Motor neuron (in vitro differentiated cells): ENCODE data around the gene CYLD. TPM values are rescaled to one million over a fixed set of nuclear protein-coding genes. Genes with fewer than 3 reads are reported as not detected.

Source experiments
- ATAC-seq, 8 experiments: fragments of 200-7000 bp; cut with Tn5 transposase; replicated peaks in 6 of 8; 2 replicates each; pipeline ENCODE4 v1.8.0; 2021; ENCODE audit warnings: mild to moderate bottlenecking in 8 of 8, moderate library complexity in 8 of 8
- H3K27ac ChIP-seq, 2 donors: fragments of 250-450 bp; sonication (Bioruptor Pico); 2 replicates each; pipeline ENCODE4 v1.9.0; 2021; ENCODE audit warnings: antibody characterized with exemption in 2 of 2, mild to moderate bottlenecking in 2 of 2, moderate library complexity in 1 of 2
- H3K4me1 ChIP-seq, 2 donors: fragments of 250-450 bp; sonication (Bioruptor Pico); replicated peaks in 1 of 2; 2 replicates each; pipeline ENCODE4 v1.6.1; 2021; ENCODE audit warnings: antibody characterized with exemption in 2 of 2, mild to moderate bottlenecking in 2 of 2, moderate library complexity in 1 of 2
- H3K4me3 ChIP-seq, 5 donors: fragments of 250-450 bp; sonication (Bioruptor Pico); 2 replicates each; pipeline ENCODE4 v1.9.0; 2021; ENCODE audit warnings: antibody characterized with exemption in 5 of 5, mild to moderate bottlenecking in 5 of 5, moderate library complexity in 4 of 5
- whole genome bisulfite sequencing, 10 experiments: fragments of 450-650 bp; shearing (Covaris generic); methylation state at CpG; one replicate each; pipeline ENCODE4 v1.0.0; 2022; 5-methylcytosine and 5-hydroxymethylcytosine counted together
- in situ Hi-C, 9 experiments: fragments of 400-800 bp; cut with MboI; loops; one replicate each; pipeline ENCODE4 v1.15.0; 2021; ENCODE audit warnings: low sequenced_read_pairs in 9 of 9, low pct_unique_long_range_greater_than_20kb in 2 of 9; ENCODE audit not compliant: unreplicated experiment in 9 of 9
- total RNA-seq, 8 experiments: library from RNA; unstranded; fragments of 300-600 nt; gene quantifications; 2 replicates each; pipeline versions ENCODE4 v1.2.3 to v1.2.4, GENCODE V29; 2022

CYLD gene
- total RNA-seq, 8 experiments from 2014 or later: 13.4 to 29.7 (median 21.6) TPM

DNA sequence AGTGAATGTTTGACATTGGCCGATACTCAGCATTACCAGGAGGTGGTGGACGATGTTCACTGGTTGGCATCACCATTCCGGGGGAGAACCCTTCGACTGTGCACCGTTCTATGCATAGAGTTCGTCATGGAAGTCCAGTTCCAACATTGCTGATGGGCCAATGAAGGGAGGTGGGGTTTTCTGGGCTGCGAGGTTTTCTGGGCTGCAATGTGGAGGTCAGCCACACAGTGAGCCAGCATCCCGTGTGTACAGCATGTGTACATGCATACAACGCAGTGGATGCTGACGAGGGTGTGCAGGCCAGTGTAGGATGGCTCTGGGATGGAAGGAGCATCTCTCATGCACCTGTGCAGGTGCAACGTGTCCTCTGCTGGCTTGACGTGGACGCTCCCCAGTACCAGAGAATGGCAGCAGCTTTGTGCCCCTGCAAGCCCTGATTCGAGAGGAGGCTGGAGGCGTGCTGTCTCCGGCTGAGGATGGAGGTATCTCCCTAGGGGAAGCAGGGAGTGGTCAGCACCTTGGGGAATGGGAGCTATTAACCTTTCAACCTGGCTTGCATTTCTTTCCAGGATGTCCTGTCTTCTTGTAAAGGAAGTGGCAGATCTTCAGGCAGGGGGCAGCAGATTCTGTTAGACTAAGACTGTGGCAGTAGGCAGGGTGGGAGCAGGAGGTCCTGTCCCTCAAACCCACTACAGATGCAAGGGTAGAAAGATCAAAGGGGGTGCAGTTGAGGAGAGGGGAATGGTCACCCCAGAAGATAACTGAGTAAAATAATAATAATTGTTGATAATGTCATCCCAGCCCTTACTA lies 98.2 kb downstream of the CYLD start:
- no peak for ATAC-seq
- in situ Hi-C loops: no loop called here
- H3K27ac ChIP-seq: no peak overlapping the region
- H3K4me1 ChIP-seq: peaks cover 13 to 28% of the 10 kb centered on the region in 2 donors
- 60 to 100% (median 89%) methylated on average over 1 to 10 of the region's 16 CpGs; no CpG with 5 or more reads in 2 of the 10 experiments for WGBS, 10 experiments
- H3K4me3 ChIP-seq: no peak overlapping the region

GRCh38 chr16:50841081-50841886 lies 99.4 kb downstream of the CYLD start:
- H3K4me1 ChIP-seq: peaks cover 11 to 21% of the 10 kb centered on the region in 2 donors
- 5 to 79% (median 32%) methylated on average over 3 to 29 of the region's 44 CpGs; no CpG with 5 or more reads in 1 of the 10 experiments for WGBS, 10 experiments
- ATAC-seq: peak in 6 of 8 experiments; percentile 19 to 48 (median 36)
- in situ Hi-C loops: no loop called here
- no peak overlapping the region for H3K27ac ChIP-seq
- peak overlapping the region in 1 of 5 donors; percentile 5 for H3K4me3 ChIP-seq

DNA sequence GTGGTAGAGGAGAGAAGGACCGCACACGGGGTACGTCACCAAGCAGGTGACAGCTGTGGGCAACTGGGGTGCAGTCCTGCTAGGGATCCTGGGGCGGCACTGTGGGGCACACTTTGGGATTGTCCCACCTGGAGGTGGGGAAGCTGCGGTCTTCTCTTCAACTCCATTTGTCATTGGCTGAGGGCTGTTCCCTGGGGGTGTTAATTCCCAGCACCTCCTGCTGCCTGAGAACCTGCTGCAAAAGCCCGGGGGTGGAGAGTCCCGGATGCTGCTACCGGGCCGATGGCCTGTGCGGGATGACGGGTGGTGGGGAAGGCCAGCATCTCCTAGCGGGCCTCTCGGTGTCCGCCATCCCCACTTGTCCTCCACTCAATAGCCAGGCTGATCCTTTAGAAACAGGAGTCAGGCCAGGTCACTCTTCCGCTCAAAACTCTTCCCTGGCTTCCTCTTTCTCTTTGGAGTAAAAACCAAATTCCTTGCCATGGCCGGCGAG lies 100.2 kb downstream of the CYLD start:
- 70 to 100% (median 91%) methylated on average over 2 to 10 of the region's 17 CpGs; no CpG with 5 or more reads in 1 of the 10 experiments for WGBS, 10 experiments

GRCh38 chr16:50842589-50842988 lies 100.7 kb downstream of the CYLD start:
- in situ Hi-C loops: no loop called here
- WGBS, 10 experiments: 60 to 100% (median 91%) methylated on average over 1 to 3 of the region's 4 CpGs; no CpG with 5 or more reads in 2 of the 10 experiments
- peaks cover 0 to 10% of the 10 kb centered on the region in 2 donors for H3K4me1 ChIP-seq
- H3K27ac ChIP-seq: no peak overlapping the region
- ATAC-seq: no peak
- no peak overlapping the region for H3K4me3 ChIP-seq

More for the DNA sequence above, 100.2 kb downstream of the CYLD start:
- peaks cover 3 to 14% of the 10 kb centered on the region in 2 donors for H3K4me1 ChIP-seq
- no peak for ATAC-seq
- H3K4me3 ChIP-seq: no peak overlapping the region
- in situ Hi-C loops: no loop called here
- H3K27ac ChIP-seq: no peak overlapping the region

GRCh38 chr16:50844840-50845239 lies 103.0 kb downstream of the CYLD start:
- in situ Hi-C loops: no loop called here
- Histone ChIP-seq H3K4me3 (no peak overlapping the region), H3K27ac (no peak overlapping the region), H3K4me1 (peaks cover 0 to 10% of the 10 kb centered on the region in 2 donors)
- no peak for ATAC-seq
- WGBS, 10 experiments: 40 to 87% (median 64%) methylated on average over 1 to 5 of the region's 5 CpGs; no CpG with 5 or more reads in 3 of the 10 experiments

GRCh38 chr16:50845296-50845695 lies 103.4 kb downstream of the CYLD start:
- no peak overlapping the region for H3K4me3 ChIP-seq
- no peak overlapping the region for H3K27ac ChIP-seq
- in situ Hi-C loops: no loop called here
- WGBS, 10 experiments: 20 to 100% (median 33%) methylated on average over 1 of the region's 2 CpGs; no CpG with 5 or more reads in 7 of the 10 experiments
- H3K4me1 ChIP-seq: peaks cover 0 to 10% of the 10 kb centered on the region in 2 donors
- no peak for ATAC-seq

DNA sequence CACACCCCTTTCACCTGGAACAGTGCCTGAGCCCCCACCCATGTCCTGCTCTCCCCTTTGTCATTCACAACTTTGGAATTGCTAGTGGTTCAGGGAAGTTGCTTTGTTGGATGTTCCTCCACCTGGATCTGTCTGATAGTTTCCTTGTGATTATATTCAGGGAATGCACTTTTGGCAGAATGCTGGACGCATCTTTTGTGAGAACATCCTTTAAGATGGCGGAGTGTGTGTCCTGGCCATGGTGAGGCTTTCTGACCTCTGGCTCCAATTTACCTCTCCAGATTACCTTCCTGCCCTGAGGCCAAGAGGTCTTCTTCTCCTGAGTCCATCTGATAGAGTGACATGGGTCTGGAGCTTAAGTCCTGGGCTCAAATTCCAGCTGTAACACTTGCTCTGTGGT lies 104.6 kb downstream of the CYLD start:
- Histone ChIP-seq H3K27ac (no peak overlapping the region), H3K4me3 (no peak overlapping the region), H3K4me1 (peaks cover 0 to 2% of the 10 kb centered on the region in 2 donors)
- in situ Hi-C loops: no loop called here
- no peak for ATAC-seq
- WGBS, 10 experiments: 30 to 100% (median 67%) methylated on average over 1 to 2 of the region's 2 CpGs; no CpG with 5 or more reads in 5 of the 10 experiments

DNA sequence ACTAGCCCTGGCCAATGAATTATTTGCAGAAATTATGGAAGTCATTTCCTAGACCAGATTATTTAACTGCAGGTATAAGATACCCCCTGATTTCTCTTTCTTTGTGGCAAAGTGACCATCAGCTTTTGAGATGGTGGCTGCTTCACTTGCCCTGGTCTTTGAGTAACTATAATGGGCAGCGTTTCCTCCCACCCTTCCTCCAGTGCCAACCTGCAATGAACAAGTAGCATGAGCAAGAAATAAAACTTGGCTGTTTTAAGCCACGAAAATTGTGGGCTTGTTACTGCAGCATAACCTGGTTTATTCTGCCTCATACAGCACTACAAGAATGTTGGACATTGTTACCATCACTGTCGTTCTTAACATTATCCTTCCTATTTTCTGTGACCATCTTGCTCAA lies 105.3 kb downstream of the CYLD start:
- no peaks in the 10 kb centered on the region for H3K4me1 ChIP-seq
- WGBS, 10 experiments: 17 to 90% (median 71%) methylated on average over 1 to 3 of the region's 3 CpGs; no CpG with 5 or more reads in 1 of the 10 experiments
- no peak for ATAC-seq
- H3K27ac ChIP-seq: no peak overlapping the region
- in situ Hi-C loops: no loop called here
- no peak overlapping the region for H3K4me3 ChIP-seq

GRCh38 chr16:50848755-50849514 lies 107.0 kb downstream of the CYLD start:
- 31 to 97% (median 80%) methylated on average over 2 to 6 of the region's 7 CpGs for WGBS, 10 experiments
- Histone ChIP-seq H3K27ac (no peak overlapping the region), H3K4me1 (no peaks in the 10 kb centered on the region), H3K4me3 (no peak overlapping the region)
- ATAC-seq: no peak
- in situ Hi-C loops: no loop called here

Other genes starting within 250 kb of the CYLD start
- gene NKD1, start 193.7 kb upstream of the CYLD start, total RNA-seq: 10 to 100 TPM in 1 of 8 experiments, 1 to 10 TPM in 4, under 1 TPM in 3; 0.13 to 20.0 (median 1.2) TPM
- gene SNX20, start 60.8 kb upstream of the CYLD start, total RNA-seq: under 1 TPM in 5 of 8 experiments, not detected in 3; 0.13 to 0.36 (median 0.24) TPM
- gene NOD2, start 48.5 kb upstream of the CYLD start, total RNA-seq: under 1 TPM in 7 of 8 experiments, not detected in 1; 0.05 to 0.71 (median 0.25) TPM